NCI-H2107 treated with DMSO at 0.1 percent for 48 hours (cell line): ENCODE measurements around the gene ATP5F1B.

ENCODE experiments used
- DNase-seq: peaks from one replicate; lab custom pipeline; 2025; ENCODE audit not compliant: unreplicated experiment; lab: John Stamatoyannopoulos, UW

Gene ATP5F1B

DNA sequence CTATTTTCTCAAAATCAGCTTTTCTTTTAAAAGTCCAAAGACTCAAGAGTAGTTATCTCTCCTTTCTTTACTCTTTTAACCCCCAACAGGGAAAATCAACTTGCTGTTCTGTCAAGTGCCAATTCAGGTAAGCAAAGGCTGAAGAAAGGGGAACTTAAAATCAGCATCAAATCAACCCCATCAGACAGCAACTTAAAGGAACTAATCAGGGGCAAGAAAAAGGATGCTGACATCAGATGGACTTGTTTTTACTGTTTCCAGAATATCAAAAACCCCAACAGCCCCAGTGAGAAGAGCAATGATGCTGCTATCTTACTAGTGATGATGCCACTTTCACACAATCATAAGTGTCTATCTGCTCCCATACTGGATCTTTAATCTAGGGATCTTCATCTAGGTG is 19.1 kb downstream of the ATP5F1B start:
- DNase-seq, result no peak

DNA sequence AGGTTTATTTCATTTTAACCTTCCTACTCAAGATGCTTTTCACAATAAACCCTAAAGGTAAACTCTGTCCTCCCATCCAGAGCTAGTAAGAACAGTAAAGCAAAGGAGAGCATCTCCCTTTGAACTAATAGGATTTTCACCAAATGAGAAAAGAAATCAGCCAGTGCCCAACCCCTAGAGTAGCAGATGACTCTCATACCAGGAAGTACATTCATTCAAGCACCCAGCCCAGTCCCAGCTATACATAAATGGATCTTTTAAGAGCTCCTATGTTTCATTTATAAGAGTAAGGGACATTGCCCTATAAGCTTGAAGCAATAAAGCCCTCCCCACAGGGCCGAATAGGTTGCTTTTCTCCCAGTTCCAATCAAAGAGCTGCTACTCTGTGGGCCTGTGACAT is 23.2 kb downstream of the ATP5F1B start:
- no peak for DNase-seq

DNA sequence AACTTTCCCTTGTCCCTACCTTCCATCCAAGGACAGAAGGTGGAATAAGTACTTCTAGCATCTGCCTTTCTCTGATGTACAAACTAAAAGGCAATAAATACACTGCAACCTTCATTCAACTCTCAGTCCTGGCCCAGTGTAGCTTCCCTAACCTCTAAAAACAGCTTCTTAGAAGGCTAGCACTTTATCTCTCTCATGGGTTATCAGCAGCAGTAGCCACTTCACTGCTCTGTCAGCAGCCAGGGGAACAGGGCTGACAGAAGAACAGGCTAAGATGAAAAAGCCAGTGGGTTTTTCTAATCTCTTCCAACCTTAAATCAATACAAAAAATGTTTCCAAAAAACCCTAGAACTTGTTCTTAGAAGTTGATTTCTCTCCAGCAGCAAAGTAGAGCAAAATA is 28.9 kb downstream of the ATP5F1B start:
- DNase-seq, result no peak

DNA sequence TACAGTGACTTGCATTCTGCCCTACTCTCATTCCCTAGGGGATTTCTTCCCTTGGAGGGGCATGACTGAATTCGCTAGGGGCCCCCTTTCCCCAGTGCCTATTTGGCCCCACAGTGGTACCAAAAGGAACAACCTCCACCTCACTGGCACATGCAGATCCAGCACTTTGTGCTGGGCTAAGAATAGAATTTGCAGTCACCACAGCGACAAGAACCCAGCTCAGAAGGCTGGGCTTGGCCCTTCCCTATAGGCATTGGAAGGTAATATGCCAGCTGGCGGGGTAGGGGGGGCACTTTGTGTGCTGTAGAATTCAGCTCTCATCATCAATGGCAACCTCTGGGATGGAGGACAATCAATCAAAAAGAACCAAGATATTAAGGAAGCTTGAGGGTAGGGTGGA is 29.5 kb downstream of the ATP5F1B start:
- no peak for DNase-seq

DNA sequence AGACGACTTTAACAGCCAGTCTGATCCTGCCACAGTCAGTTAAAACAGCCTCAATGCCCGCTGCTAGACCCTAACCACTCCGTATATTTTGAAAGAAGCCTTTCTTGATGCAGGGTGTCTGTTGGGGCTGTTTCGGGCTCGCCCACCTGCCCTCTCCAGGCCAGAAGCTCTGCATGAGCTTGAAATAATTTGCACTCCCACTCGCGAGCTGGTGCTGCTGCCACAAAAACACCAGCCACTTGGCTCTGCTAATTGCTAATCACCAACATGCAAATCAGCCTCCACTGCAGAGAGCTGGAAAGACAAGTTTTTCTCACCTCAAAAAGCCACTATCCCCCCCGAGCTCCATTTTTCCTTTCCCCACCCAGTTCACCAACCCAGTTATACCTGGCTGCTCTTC is 31.2 kb downstream of the ATP5F1B start:
- DNase-seq, result no peak

DNA sequence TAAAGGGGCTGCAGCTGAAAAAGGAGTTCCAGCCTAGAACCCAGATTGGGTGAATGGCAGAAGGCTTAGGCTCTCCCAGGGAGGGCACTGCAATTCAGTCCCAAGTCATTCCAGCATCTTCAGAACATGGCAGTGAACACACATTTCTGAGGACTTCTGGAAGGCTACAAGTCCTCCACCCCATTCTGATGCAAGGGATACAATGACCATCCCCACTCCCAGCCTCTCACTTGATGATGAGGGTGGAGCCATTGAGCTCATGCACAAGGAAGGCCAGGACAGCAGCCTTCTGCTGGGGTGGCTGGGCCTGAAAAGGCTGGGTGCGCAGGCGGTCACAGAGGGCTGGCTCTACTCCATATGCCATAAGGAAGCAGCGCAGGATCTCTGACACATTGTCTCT is 41.4 kb downstream of the ATP5F1B start:
- no peak for DNase-seq

DNA sequence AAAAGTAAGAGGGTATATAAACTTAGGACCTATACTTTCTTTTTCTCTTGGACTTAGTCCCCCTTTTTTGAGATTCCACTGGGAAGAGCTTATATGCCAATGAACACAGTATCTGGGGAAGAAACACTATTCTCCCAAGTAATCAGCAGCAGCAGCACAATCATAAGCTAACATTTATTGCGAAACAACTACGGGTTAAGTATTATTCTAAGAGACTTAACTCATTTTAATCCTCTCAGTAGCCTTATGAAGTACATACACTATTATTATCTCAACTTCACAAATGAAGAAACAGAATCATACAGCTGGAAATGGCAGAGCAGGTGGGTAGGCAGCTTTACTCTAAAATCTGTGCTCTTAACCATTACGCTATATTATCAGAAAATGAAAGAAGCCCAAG is 43.5 kb downstream of the ATP5F1B start:
- no peak for DNase-seq

DNA sequence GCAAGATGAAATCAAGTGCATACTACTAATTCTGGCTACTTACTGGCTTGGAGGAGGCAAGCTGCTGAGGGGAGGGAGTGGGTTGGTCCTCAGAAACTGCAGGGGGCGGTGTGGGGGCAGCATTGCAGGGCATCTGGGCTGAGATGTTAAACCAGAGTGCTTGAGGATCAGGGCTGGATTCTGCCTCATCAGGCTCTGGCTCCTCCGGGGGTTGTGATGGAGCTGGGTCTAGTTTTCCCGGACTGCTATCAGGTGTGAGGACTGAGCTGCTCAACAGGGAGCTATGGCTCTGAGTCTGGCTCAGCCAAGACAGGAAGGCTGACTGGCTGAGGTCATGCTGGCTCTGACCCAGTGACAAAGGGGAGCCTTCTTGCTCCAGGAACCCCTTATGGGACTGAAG is 44.3 kb downstream of the ATP5F1B start:
- DNase-seq, result no peak

DNA sequence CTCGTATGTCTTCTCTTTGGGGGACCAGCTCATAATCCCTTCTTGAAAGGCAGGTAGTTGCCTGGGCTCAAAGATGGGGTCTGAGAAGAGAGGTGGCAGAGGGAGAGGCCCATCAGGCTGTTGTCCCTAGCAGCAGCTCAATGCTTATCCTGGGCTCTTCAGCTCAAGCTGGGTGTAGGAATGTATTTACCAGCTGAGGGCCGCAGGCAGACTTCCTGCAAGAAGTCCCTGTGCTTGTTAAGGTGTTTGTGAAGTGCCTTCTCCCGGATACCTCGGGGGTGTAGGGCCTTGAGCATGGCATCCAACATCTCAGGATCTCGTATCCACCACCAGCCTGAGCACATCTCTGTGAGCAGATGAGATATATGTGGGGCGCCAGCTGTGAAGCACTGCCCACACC is 45.0 kb downstream of the ATP5F1B start:
- no peak for DNase-seq

DNA sequence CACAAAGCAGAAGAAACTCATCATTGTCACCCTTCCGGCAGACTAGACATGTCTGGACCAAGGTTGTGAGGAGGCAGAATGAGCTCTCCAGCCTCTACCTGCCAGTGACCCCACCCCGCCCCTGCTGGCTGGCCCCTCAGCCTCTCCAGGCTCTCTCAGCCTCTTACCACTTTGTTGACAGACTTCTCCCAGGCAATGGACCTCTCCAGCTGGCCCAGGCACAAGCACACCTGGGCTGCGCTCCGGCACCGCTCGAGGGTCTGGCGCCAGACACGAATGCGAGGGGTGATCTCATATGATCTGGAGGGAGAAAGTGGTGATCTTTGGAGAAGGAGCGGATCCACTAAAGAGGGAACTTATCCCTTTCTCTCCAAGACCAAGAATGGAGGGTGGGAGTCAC is 46.0 kb downstream of the ATP5F1B start:
- DNase-seq, result no peak

DNA sequence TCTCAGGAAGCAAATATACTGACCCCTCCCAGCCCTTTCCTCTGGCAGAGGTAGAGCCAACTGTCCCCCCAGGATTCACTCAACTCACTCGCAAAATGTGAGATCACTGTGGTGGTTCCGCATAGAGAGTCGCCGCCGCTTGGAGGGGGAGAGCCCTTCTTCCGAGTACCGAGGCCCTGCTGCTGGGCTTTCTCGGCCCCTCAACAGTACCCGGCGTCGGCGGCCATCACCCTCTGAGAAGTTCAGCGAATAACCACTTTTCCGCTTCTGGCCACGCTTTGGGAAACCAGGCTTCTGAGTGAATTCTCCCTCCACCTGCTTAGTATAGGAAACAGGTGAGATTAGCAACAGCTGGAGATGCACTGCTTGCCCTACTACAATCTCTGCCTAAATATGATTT is 46.7 kb downstream of the ATP5F1B start:
- no peak for DNase-seq

DNA sequence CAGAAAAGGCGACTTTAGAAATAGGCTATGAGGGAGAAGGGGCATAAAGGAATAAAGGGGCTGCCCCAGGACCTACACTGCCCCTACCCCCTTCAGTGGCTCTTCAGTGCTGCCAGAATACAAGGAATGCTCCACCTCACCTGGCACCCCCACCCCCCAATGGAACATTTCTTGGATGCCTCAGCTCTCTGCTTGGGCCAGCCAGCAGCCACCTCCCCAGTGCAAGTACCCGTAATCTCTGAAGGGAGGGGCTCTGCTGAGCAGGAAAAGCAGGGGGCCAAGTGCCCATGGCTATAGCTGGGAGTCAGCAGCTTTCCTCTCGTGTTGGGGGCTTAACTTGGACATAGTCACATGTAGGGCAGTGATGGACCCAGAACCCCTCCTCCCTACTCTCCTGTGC is 49.0 kb downstream of the ATP5F1B start:
- DNase-seq, result no peak

DNA sequence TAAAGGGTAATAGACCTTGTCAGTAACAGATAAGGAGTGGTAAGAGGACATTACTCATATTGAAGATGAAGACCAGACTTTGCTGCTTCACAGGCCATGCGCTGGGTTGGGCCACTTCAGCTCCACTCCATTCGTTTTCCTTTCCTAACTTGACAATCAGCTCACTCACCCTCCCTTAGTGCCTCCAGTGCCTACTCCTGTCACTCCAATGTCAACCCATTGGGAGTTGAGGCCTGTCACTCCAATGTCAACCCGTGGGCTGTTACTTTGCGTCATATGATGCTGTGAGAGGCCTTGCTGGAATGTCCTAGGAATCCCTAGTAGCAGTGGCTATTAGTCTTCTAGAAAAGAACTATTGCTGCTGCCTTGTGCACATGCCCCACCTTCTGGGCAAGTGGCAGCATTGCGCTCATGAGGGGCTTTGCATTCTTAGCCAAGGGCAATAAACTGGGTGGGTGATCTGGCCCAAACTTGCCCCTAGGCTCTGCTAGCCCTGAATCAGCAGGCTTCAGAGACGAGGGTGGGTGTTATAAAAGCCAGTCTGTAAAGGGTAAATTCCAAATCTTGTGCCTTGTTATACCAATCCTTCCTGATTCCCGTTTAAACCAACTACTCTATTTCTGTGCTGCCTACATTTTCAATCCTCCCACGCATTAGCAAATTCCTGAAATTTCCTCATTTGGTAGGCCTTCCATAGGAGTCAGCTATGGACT is 51.7 kb downstream of the ATP5F1B start:
- DNase-seq, result peak; percentile 59

DNA sequence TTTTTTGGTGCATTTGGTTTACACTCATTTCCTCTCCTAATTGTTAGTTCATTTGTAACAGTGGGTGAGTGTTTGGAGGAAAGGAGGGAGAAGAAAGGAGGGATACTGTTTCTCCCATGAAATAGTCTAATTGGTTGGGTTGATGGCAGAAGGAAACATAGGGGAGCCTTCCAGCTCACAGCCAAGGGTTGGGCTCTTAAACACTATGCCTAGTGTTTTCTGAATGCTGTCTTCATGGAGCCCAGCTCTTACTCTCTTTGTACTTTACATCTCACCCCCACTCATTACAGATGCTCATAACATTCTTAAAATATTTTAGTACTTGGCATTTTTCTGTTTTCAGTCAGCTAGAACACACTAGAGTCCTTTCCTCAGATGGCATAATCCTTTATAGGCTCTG is 53.8 kb downstream of the ATP5F1B start:
- DNase-seq, result peak; percentile 37

DNA sequence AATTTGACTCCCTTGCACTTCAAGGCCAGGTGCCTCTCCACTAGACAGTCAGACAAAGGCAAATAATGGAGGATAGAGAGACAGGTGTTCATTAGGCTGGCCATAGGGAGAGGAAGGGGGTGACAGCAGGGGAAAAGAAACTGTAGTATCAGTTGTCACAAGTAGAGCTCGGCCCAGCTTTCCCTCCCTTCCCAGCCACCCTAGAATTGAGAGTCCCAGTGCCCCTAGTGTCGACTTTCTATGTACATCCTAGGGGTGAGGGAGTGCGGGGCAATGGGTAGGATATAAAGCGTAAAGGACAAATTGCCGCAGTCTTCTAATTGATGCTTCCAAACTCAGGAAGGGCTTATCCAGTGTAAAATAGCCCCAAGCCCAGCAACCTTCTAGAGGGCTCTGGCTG is 54.7 kb downstream of the ATP5F1B start:
- peak; percentile 99 for DNase-seq

DNA sequence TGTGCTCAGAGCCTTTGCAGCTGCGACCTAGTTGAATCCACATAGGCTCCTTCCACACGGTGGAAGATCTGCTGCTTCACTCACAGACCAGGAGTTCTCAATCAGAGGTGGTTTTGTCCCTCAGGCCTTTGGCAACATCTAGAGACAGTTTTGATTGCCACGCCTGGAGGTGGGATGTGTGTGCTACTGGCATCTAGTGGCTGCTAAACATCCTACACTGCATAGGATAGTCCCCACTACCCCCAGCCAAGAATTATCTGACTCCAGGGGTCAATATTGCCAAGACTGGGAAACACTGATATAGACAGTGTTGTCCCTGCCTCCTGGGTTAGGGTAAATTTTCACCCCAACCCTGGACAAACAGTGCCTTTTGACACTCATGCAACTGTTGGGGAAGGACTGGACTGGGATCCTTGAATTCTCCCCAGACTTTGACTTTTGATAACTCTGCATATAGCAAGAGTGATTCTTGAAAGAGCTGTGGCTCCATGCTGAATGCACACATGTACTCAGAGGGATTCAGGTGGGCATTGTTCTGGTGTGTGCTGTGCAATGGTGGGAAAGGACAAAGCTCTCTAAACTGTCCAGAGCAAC is 55.5 kb downstream of the ATP5F1B start:
- DNase-seq, result peak; percentile 61

DNA sequence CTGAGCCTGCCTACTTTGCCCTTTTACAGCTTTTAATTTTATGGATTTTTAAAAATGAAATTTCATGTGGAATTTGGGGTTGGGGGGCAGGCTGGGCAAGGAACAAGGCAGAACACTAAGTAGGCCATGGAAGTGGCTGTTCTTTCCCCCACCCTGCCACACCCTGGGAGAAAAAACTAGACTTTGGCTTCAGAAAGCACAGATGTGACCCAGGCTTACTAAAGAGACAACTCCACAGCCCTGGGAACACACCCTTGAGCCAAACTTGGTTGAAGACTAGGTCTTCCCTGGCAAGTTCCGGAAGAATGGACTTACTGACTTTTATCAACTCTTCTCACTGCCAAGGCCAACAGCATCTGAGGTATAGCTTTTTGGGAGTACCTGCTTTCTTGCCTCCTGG is 56.0 kb downstream of the ATP5F1B start:
- no peak for DNase-seq
